ENCODE measurements around the gene FUT1. TPM values are rescaled to one million over a fixed set of nuclear protein-coding genes. Genes with fewer than 3 reads are reported as not detected.

The FUT1 gene
- total RNA-seq, 2 experiments from 2014 or later = 0.16 to 0.26 TPM

GRCh38 chr19:48708471-48708870 lies 44.0 kb downstream of the FUT1 start:
- H3K27me3 Mint-ChIP-seq (ENCODE audit: low read depth) = no peaks in the 10 kb centered on the region
- peaks cover 6% of the 10 kb centered on the region for H3K4me1 Mint-ChIP-seq (ENCODE audit: low read depth)
- CTCF ChIA-PET = no interaction called here
- DNase-seq (no peak), ATAC-seq (no peak)
- peaks cover 7% of the 10 kb centered on the region for H3K36me3 Mint-ChIP-seq (ENCODE audit: low read depth)
- POLR2A ChIA-PET = no interaction called here
- no peak overlapping the region for H3K4me3 Mint-ChIP-seq
- H3K9me3 Mint-ChIP-seq (ENCODE audit: insufficient read depth) = no peaks in the 10 kb centered on the region
- H3K27ac Mint-ChIP-seq = no peak overlapping the region

- ATAC-seq (no peak), DNase-seq (no peak)
- no peaks in the 10 kb centered on the region for H3K27me3 Mint-ChIP-seq (ENCODE audit: low read depth)
- H3K27ac Mint-ChIP-seq = no peak overlapping the region
- CTCF ChIA-PET = no interaction called here
- POLR2A ChIA-PET = no interaction called here
- peaks cover 4% of the 10 kb centered on the region for H3K36me3 Mint-ChIP-seq (ENCODE audit: low read depth)
- H3K4me3 Mint-ChIP-seq = no peak overlapping the region
- H3K4me1 Mint-ChIP-seq (ENCODE audit: low read depth) = no peaks in the 10 kb centered on the region
- H3K9me3 Mint-ChIP-seq (ENCODE audit: insufficient read depth) = no peaks in the 10 kb centered on the region
Measured at GRCh38 chr19:48705431-48705830, 47.0 kb downstream of the FUT1 start.

GRCh38 chr19:48703316-48703715 lies 49.1 kb downstream of the FUT1 start:
- Mint-ChIP-seq H3K36me3 (ENCODE audit: low read depth) (peaks cover 4% of the 10 kb centered on the region), H3K27ac (no peak overlapping the region), H3K27me3 (ENCODE audit: low read depth) (no peaks in the 10 kb centered on the region), H3K9me3 (ENCODE audit: insufficient read depth) (no peaks in the 10 kb centered on the region), H3K4me1 (ENCODE audit: low read depth) (no peaks in the 10 kb centered on the region), H3K4me3 (no peak overlapping the region)
- ChIA-PET POLR2A (no interaction called here), CTCF (no interaction called here)
- DNase-seq (no peak), ATAC-seq (no peak)

DNA sequence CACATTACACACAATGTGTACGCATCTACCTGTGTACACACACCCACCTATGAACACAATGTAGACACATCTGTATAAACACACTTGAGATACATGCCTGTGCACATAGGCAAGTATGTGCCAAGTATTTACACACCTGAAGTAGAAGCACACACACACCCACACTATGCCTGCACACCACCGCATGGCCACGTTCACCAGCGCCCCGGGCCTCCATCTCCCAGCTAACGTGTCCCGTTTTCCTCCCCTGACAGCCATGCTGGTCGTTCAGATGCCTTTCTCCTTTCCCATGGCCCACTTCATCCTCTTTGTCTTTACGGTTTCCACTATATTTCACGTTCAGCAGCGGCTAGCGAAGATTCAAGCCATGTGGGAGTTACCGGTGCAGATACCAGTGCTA lies 49.7 kb downstream of the FUT1 start:
- POLR2A ChIA-PET = no interaction called here

GRCh38 chr19:48698046-48698445 lies 54.4 kb downstream of the FUT1 start:
- Mint-ChIP-seq H3K36me3 (ENCODE audit: low read depth) (no peaks in the 10 kb centered on the region), H3K4me3 (no peak overlapping the region), H3K9me3 (ENCODE audit: insufficient read depth) (no peaks in the 10 kb centered on the region), H3K27me3 (ENCODE audit: low read depth) (peaks cover 14% of the 10 kb centered on the region), H3K27ac (no peak overlapping the region), H3K4me1 (ENCODE audit: low read depth) (peaks cover 5% of the 10 kb centered on the region)
- DNase-seq = no peak
- ChIA-PET CTCF (interaction anchor here (1.0 to 1.1 kb wide), 2 partner anchors 15 to 23 kb away, joined by 3 read pairs; no protein-coding TSS in a partner anchor), POLR2A (no interaction called here)
- ATAC-seq = no peak

More for the DNA sequence above, 49.7 kb downstream of the FUT1 start:
- CTCF ChIA-PET = no interaction called here
- H3K27me3 Mint-ChIP-seq (ENCODE audit: low read depth) = no peaks in the 10 kb centered on the region
- ATAC-seq (no peak), DNase-seq (no peak)
- peaks cover 4% of the 10 kb centered on the region for H3K36me3 Mint-ChIP-seq (ENCODE audit: low read depth)
- no peaks in the 10 kb centered on the region for H3K4me1 Mint-ChIP-seq (ENCODE audit: low read depth)
- H3K27ac Mint-ChIP-seq = no peak overlapping the region
- no peaks in the 10 kb centered on the region for H3K9me3 Mint-ChIP-seq (ENCODE audit: insufficient read depth)
- no peak overlapping the region for H3K4me3 Mint-ChIP-seq

Other genes starting within 250 kb of the FUT1 start
- gene LMTK3, start 240.8 kb downstream of the FUT1 start, total RNA-seq = 1 to 10 TPM; 2.8 to 3.7 TPM
- gene SULT2B1, start 200.5 kb downstream of the FUT1 start, total RNA-seq = not detected
- not detected for gene SPACA4, start 145.9 kb downstream of the FUT1 start, total RNA-seq
- 1 to 10 TPM; 1.7 to 2.3 TPM for gene FAM83E, start 137.6 kb downstream of the FUT1 start, total RNA-seq
- gene RPL18, start 133.5 kb downstream of the FUT1 start, total RNA-seq = 1,000 to 10,000 TPM; 1,371 to 1,433 TPM
- 10 to 100 TPM; 33.0 to 33.1 TPM for gene SPHK2, start 133.1 kb downstream of the FUT1 start, total RNA-seq
- gene DBP, start 115.3 kb downstream of the FUT1 start, total RNA-seq = 10 to 100 TPM; 17.3 to 18.3 TPM
- 1 to 10 TPM; 5.2 to 6.3 TPM for gene CA11, start 106.5 kb downstream of the FUT1 start, total RNA-seq
- under 1 TPM; 0.55 to 0.78 TPM for gene NTN5, start 79.6 kb downstream of the FUT1 start, total RNA-seq
- not detected for gene FUT2, start 56.7 kb downstream of the FUT1 start, total RNA-seq
- 1 to 10 TPM in 1 of 2 experiments, under 1 TPM in 1; 0.79 to 1.3 TPM for gene MAMSTR, start 32.9 kb downstream of the FUT1 start, total RNA-seq
- under 1 TPM; 0.26 to 0.42 TPM for gene RASIP1, start 12.0 kb downstream of the FUT1 start, total RNA-seq
- gene IZUMO1, start 5.7 kb downstream of the FUT1 start, total RNA-seq = not detected
- gene FGF21, start 2.9 kb upstream of the FUT1 start, total RNA-seq = not detected
- 10 to 100 TPM; 47.2 to 48.6 TPM for gene BCAT2, start 58.4 kb upstream of the FUT1 start, total RNA-seq
- gene HSD17B14, start 83.8 kb upstream of the FUT1 start, total RNA-seq = 1 to 10 TPM in 1 of 2 experiments, under 1 TPM in 1; 0.89 to 1.1 TPM
- 1 to 10 TPM; 4.4 to 4.6 TPM for gene PLEKHA4, start 116.0 kb upstream of the FUT1 start, total RNA-seq
- 100 to 1,000 TPM; 104 to 124 TPM for gene PPP1R15A, start 119.8 kb upstream of the FUT1 start, total RNA-seq
- gene TULP2, start 146.1 kb upstream of the FUT1 start, total RNA-seq = not detected
- 100 to 1,000 TPM; 229 to 236 TPM for gene NUCB1, start 147.7 kb upstream of the FUT1 start, total RNA-seq
- 1 to 10 TPM; 1.6 to 1.9 TPM for gene DHDH, start 181.1 kb upstream of the FUT1 start, total RNA-seq
- 100 to 1,000 TPM; 336 to 350 TPM for gene BAX, start 202.2 kb upstream of the FUT1 start, total RNA-seq
- gene FTL, start 212.7 kb upstream of the FUT1 start, total RNA-seq = 1,000 to 10,000 TPM in 1 of 2 experiments, 100 to 1,000 TPM in 1; 971 to 1,027 TPM
- gene GYS1, start 240.7 kb upstream of the FUT1 start, total RNA-seq = 10 to 100 TPM; 54.7 to 57.9 TPM
- 100 to 1,000 TPM; 105 to 106 TPM for gene RUVBL2, start 241.2 kb upstream of the FUT1 start, total RNA-seq